Fibroblast of pulmonary artery (primary cell): ENCODE data around the gene HOXB2.
A peak's percentile ranks its signal among the peaks of the same experiment; 100 is the strongest.
"Not testable (repeated sequence)": the region's sequence is repeated elsewhere in the genome, so short reads cannot be mapped to it uniquely, and the experiment has no call there.

Experiments used
- DNase-seq: peaks from one replicate; pipeline ENCODE4 v3.0.0-alpha.2; 2010; ENCODE audit warnings: low read depth
- H3K4me3 ChIP-seq: replicated peaks from 2 replicates; pipeline ENCODE4 v1.5.1; 2011; ENCODE audit warnings: low read depth, mild to moderate bottlenecking, control low read depth, low read length, moderate library complexity
- TF ChIP-seq, protein P1 (sequence below): IDR thresholded peaks from 2 replicates; pipeline ENCODE4 v1.5.1; 2011; ENCODE audit warnings: mild to moderate bottlenecking, control low read depth, low read length, inconsistent platforms; ENCODE audit errors: missing control alignments

Gene HOXB2

GRCh38 chr17:48542698-48543106, 2.2 kb downstream of the HOXB2 start:
- H3K4me3 ChIP-seq: peak overlapping the region; percentile 80
- TF ChIP-seq, protein P1, sequence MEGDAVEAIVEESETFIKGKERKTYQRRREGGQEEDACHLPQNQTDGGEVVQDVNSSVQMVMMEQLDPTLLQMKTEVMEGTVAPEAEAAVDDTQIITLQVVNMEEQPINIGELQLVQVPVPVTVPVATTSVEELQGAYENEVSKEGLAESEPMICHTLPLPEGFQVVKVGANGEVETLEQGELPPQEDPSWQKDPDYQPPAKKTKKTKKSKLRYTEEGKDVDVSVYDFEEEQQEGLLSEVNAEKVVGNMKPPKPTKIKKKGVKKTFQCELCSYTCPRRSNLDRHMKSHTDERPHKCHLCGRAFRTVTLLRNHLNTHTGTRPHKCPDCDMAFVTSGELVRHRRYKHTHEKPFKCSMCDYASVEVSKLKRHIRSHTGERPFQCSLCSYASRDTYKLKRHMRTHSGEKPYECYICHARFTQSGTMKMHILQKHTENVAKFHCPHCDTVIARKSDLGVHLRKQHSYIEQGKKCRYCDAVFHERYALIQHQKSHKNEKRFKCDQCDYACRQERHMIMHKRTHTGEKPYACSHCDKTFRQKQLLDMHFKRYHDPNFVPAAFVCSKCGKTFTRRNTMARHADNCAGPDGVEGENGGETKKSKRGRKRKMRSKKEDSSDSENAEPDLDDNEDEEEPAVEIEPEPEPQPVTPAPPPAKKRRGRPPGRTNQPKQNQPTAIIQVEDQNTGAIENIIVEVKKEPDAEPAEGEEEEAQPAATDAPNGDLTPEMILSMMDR: no peak
- DNase-seq: no peak

DNA sequence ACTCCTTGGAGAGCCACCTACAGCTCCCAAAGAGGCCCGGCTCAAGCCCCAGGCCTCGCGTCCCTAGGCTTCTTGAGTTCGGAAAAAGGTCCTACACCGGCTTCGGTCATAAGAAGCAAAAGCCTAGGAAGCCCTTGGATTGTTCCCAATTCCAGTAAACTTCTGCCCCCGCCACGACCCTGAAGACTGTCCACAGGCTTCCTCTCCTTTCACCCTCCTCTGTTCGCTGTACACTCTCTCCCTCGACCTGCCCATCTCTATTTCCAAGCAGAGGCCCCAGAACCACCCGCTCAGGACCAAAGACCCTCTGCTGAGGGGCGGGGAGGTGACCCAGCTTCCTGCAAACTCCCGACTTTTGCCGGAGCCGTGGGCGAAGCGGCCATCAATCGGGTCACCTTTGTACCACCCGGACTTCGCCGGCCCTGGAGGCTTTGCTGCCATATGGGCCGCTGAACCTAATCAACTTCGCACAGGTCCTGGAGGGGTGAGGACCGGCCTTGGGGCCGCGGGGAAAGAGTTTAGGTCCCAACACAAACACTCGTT, 2.7 kb downstream of the HOXB2 start:
- peak; percentile 51 for DNase-seq
- TF ChIP-seq, protein P1: no peak
- peak overlapping the region; percentile 80 for H3K4me3 ChIP-seq

- DNase-seq: peak; percentile 75
- TF ChIP-seq, protein P1: no peak
- peak overlapping the region; percentile 80 for H3K4me3 ChIP-seq
These were observed 3.3 kb downstream of the HOXB2 start for GRCh38 chr17:48541577-48542113.

GRCh38 chr17:48541036-48541576, 3.8 kb downstream of the HOXB2 start:
- DNase-seq: no peak
- H3K4me3 ChIP-seq: peak overlapping the region; percentile 80
- TF ChIP-seq, protein P1: no peak

- TF ChIP-seq, protein P1: no peak
These were observed 4.7 kb downstream of the HOXB2 start for GRCh38 chr17:48540213-48540612.

GRCh38 chr17:48539177-48539576, 5.7 kb downstream of the HOXB2 start:
- TF ChIP-seq, protein P1: no peak
- H3K4me3 ChIP-seq: no peak overlapping the region
- DNase-seq: peak; percentile 68

More at GRCh38 chr17:48540213-48540612, 4.7 kb downstream of the HOXB2 start:
- H3K4me3 ChIP-seq: no peak overlapping the region
- DNase-seq: no peak

DNA sequence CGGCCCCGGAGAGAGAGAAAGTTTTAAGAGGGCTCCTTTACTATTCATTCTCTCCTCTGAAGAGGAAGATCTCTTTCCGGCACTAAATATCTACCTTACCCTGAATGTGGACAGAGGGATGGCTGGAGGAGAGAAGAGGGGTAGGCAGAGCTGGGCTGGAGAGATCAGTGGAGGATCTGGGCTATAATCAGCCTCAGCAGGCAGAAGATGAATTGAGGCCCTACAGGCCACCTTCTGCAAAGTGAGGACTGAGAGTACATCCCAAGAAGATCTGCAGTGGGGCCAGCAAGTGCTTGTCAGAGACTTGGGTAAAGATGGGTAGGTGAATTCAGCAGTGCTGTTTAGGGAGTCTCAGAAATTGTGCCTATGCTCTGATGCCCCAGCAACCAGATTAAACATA, 7.6 kb downstream of the HOXB2 start:
- no peak for DNase-seq
- TF ChIP-seq, protein P1: no peak
- no peak overlapping the region for H3K4me3 ChIP-seq

DNA sequence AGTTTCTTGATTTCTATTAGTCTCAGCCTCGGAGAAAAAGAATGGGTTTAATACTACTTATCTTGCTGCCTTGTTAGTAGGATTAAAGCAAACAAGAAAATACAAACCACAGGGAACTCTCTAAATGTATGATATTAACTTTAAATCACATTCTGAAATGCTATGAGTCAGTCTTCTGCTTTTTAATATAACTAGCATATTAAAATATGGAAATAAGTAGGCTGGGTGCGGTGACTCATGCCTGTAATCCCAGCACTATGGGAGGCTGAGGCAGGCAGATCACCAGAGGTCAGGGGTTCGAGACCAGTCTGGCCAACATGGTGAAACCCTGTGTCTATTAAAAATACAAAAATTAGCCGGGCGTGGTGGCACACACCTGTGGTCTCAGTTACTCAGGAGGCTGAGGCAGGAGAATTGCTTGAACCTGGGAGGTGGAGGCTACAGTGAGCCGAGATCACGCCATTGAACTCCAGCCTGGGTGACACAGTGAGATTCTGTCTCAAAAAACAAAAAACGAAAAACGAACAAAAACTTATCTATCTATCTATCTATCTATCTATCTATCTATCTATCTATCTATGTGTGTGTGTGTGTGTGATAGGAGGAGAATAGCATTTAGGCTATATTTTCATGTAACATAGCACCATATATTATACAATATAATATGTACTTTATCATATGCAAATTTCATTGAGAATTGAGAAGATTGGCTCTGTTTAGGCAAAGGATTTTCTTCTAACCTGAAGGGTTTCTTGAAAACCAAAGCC, 8.9 kb downstream of the HOXB2 start:
- H3K4me3 ChIP-seq, DNase-seq: not testable (repeated sequence)
